Measurements from ENCODE around the gene FCHO2. TPM values are rescaled to one million over a fixed set of nuclear protein-coding genes. Genes with fewer than 3 reads are reported as not detected.

The FCHO2 gene
- total and polyA plus RNA-seq, 2 of the 4 experiments (the other 2 are of a cell fraction) = 6.1 to 23.5 TPM

DNA sequence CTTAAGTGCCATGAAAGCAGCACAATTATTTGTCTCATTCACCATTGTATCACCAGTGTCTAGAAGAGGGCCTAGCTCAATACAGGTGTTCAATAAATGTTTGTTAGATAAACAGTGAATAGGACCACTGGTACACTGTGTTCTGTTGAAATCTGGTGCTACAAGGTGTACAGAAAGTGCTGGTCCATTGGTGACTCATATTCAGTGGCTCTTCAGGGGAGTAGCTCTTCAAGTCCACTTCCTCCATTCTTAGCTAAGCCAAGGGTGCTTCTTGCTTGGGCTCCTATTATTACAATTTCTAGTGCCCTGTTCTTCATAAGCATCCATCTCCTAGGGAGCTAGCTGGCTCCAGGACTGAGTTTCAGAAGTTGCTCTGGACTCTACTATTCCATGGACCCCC lies 6.4 kb upstream of the FCHO2 start:
- in situ Hi-C loops (cut with MboI; ENCODE audit: low sequenced_read_pairs) = no loop called here
- BruUV-seq (replicated peaks) = no TSS peak
- POLR2A ChIA-PET (ENCODE audit: unreplicated experiment) = no interaction called here

More for the DNA sequence above, 6.4 kb upstream of the FCHO2 start:
- CTCF ChIA-PET = no interaction called here
- no peak overlapping the region for H3K56ac ChIP-seq (ENCODE audit: extremely low read depth, insufficient read depth, low read length)
- H3K9me1 ChIP-seq (ENCODE audit: insufficient read depth, low read length) = peaks cover 8% of the 10 kb centered on the region
- H3K4ac ChIP-seq (ENCODE audit: low read depth, low read length) = no peak overlapping the region
- no peak overlapping the region for H2BK20ac ChIP-seq (ENCODE audit: low read depth, low read length)
- no peak overlapping the region for H2AK9ac ChIP-seq (replicated peaks; ENCODE audit: low read depth, low read length, poor library complexity)
- no peak overlapping the region for H2BK120ac ChIP-seq (ENCODE audit: low read depth, low read length)
- H4K20me1 ChIP-seq (ENCODE audit: insufficient read depth, low read length) = no peaks in the 10 kb centered on the region
- no peak overlapping the region for H3K9ac ChIP-seq (ENCODE audit: low read depth, low read length)
- no peak overlapping the region for H4K5ac ChIP-seq (ENCODE audit: low read depth, low read length)
- intact Hi-C loops (cut with micrococcal nuclease) (no loop called here), dilution Hi-C loops (cut with HindIII; ENCODE audit: low sequenced_read_pairs, unreplicated experiment) (no loop called here)
- H3K27me3 ChIP-seq (ENCODE audit: control insufficient read depth, insufficient read depth, low read length) = no peaks in the 10 kb centered on the region
- no peak overlapping the region for H3K4me2 ChIP-seq (ENCODE audit: low read depth, low read length)
- no peaks in the 10 kb centered on the region for H3K36me3 ChIP-seq (ENCODE audit: control insufficient read depth, insufficient read depth, low read length)
- peaks cover 3 to 6% of the 10 kb centered on the region in 2 experiments; a peak in 2 of 4 replicates for H3K79me1 ChIP-seq (ENCODE audit: low read depth in 1 of 2, low read length in 2 of 2)
- H3K23ac ChIP-seq (ENCODE audit: low read depth, low read length) = no peak overlapping the region
- no peak overlapping the region for H2BK5ac ChIP-seq (ENCODE audit: low read depth, low read length, poor library complexity, severe bottlenecking)
- peaks cover 10% of the 10 kb centered on the region for H3K4me1 ChIP-seq (ENCODE audit: control insufficient read depth, insufficient read depth, low read length)
- H2BK15ac ChIP-seq (ENCODE audit: low read depth, low read length) = no peak overlapping the region
- no peak overlapping the region for H3K4me3 ChIP-seq (ENCODE audit: insufficient read depth, low read depth, low read length)
- ATAC-seq (ENCODE audit: low read depth) = no peak
- H4K91ac ChIP-seq (ENCODE audit: insufficient read depth, low read depth, low read length) = no peak overlapping the region
- no peak overlapping the region for H4K8ac ChIP-seq (ENCODE audit: low read depth in 2 of 2, low read length in 2 of 2)
- H3K27ac ChIP-seq (ENCODE audit: insufficient read depth, low read length) = no peak overlapping the region
- H3K9me3 ChIP-seq (ENCODE audit: control insufficient read depth, insufficient read depth, low read length) = no peaks in the 10 kb centered on the region
- H2AFZ ChIP-seq (replicated peaks; ENCODE audit: low read length, poor library complexity) = no peak overlapping the region
- no peak overlapping the region for H2AK5ac ChIP-seq (ENCODE audit: low read depth, low read length)
- no peak overlapping the region for H3K14ac ChIP-seq (replicated peaks; ENCODE audit: low read depth, low read length)
- DNase-seq = no peak
- TF ChIP-seq RCOR1 (IDR thresholded peaks at IDR 0.05; ENCODE audit: insufficient replicate concordance, low read length) (no peak), BHLHE40 (IDR thresholded peaks at IDR 0.05; ENCODE audit: low read depth, low read length) (no peak), FOS (IDR thresholded peaks at IDR 0.05; ENCODE audit: low read depth, low read length) (no peak), MAFK (IDR thresholded peaks at IDR 0.05; ENCODE audit: low read depth, low read length) (no peak), RAD21 (IDR thresholded peaks at IDR 0.05; ENCODE audit: low read length) (no peak), CEBPB (IDR thresholded peaks at IDR 0.05; ENCODE audit: low read depth, low read length) (no peak), ELK1 (IDR thresholded peaks at IDR 0.05; ENCODE audit: borderline replicate concordance, low read depth, low read length) (no peak), NFE2L2 (IDR thresholded peaks at IDR 0.05; ENCODE audit: low read depth, low read length) (no peak), CHD1 (IDR thresholded peaks at IDR 0.05; ENCODE audit: low read depth, low read length) (no peak), SMC3 (IDR thresholded peaks at IDR 0.05; ENCODE audit: low read depth, low read length) (no peak), MXI1 (IDR thresholded peaks at IDR 0.05; ENCODE audit: borderline replicate concordance, low read depth, low read length) (no peak), POLR2A (IDR thresholded peaks at IDR 0.05; ENCODE audit: low read depth, low read length) (no peak), RFX5 (IDR thresholded peaks at IDR 0.05; ENCODE audit: low read depth, low read length) (no peak), MAZ (IDR thresholded peaks at IDR 0.05; ENCODE audit: borderline replicate concordance, low read depth, low read length) (no peak)
- TF ChIP-seq, protein P1, sequence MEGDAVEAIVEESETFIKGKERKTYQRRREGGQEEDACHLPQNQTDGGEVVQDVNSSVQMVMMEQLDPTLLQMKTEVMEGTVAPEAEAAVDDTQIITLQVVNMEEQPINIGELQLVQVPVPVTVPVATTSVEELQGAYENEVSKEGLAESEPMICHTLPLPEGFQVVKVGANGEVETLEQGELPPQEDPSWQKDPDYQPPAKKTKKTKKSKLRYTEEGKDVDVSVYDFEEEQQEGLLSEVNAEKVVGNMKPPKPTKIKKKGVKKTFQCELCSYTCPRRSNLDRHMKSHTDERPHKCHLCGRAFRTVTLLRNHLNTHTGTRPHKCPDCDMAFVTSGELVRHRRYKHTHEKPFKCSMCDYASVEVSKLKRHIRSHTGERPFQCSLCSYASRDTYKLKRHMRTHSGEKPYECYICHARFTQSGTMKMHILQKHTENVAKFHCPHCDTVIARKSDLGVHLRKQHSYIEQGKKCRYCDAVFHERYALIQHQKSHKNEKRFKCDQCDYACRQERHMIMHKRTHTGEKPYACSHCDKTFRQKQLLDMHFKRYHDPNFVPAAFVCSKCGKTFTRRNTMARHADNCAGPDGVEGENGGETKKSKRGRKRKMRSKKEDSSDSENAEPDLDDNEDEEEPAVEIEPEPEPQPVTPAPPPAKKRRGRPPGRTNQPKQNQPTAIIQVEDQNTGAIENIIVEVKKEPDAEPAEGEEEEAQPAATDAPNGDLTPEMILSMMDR (conservative IDR thresholded peaks at IDR 0.05; ENCODE audit: low read depth, low read length) = no peak
- TF ChIP-seq, protein P2, sequence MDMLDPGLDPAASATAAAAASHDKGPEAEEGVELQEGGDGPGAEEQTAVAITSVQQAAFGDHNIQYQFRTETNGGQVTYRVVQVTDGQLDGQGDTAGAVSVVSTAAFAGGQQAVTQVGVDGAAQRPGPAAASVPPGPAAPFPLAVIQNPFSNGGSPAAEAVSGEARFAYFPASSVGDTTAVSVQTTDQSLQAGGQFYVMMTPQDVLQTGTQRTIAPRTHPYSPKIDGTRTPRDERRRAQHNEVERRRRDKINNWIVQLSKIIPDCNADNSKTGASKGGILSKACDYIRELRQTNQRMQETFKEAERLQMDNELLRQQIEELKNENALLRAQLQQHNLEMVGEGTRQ (IDR thresholded peaks at IDR 0.05; ENCODE audit: low read depth, low read length) = no peak
- H3K18ac ChIP-seq (ENCODE audit: low read depth, low read length) = no peak overlapping the region

All from IMR-90 (cell line).